ENCODE results near the gene PCDH10.

DNA sequence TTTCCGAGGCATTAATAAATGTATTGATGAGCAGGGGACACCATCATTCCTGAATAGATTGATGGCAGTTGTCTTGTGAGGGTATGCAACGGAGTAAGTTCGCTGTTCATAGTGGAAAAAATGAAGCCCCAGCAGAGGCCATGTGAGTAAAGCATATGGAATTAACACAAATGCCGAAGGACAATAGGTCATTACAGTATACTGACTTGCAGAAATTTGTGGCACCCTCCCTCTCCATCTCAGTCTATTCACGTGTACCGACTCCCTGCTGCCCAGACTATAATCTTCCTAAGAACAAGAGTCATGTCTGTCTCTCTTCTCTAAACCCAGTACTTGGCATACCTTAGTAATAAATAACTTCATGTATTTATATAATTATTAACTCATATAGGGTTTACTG lies 47.1 kb upstream of the PCDH10 start:
- TF ChIP-seq CTCF (IDR thresholded peaks at IDR 0.05; ENCODE audit: low read length) (no peak), EZH2phosphoT487 (IDR thresholded peaks at IDR 0.05; ENCODE audit: low read length) (no peak), EZH2 (optimal IDR thresholded peaks at IDR 0.05; ENCODE audit: low read depth, low read length) (no peak)

All from MM.1S (cell line).